Fibroblast of the aortic adventitia (primary cell): ENCODE measurements around the gene NPTN. TPM values are rescaled to one million over a fixed set of nuclear protein-coding genes. Genes with fewer than 3 reads are reported as not detected.

Source experiments
- DNase-seq: peaks from one replicate; pipeline ENCODE4 v3.0.0-alpha.2; 2010; ENCODE audit warnings: low read depth
- H3K4me3 ChIP-seq: 2 replicates; pipeline ENCODE4 v1.5.1; 2011; ENCODE audit warnings: low read depth, mild to moderate bottlenecking, control low read depth, low read length, moderate library complexity
- total RNA-seq: library from RNA; depleted of rRNA; stranded (reverse); fragments of >200 nt; gene quantifications from 2 replicates; pipeline ENCODE4 v1.2.3, GENCODE V29; 2012; ENCODE audit warnings: low replicate concordance
- TF ChIP-seq, protein P1 (sequence below): IDR thresholded peaks from 2 replicates; pipeline ENCODE4 v1.5.1; 2011; ENCODE audit warnings: mild to moderate bottlenecking, low read length, control low read depth, inconsistent platforms; ENCODE audit not compliant: insufficient read depth

Gene NPTN
- total RNA-seq, 1 donor, result 72.6 TPM

DNA sequence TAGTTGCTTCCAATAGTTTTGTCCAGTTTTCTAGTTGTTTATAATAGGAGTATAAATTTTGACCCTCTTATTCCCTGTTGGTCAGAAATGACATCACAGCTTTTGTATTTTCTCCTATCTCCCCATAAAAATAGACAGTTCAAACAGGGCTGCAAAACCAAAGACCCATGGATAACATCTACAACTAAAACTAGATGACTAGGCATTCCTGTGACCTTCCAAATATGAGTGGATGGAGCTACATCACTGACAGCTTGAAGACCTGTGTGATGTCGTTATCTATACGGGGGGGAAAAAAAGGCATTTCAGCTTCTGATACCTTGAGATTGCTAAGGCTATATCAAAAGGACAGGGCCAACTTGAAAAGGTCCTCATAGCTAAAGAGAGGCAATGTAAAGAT lies 105.6 kb downstream of the NPTN start:
- H3K4me3 ChIP-seq, result no peak overlapping the region
- TF ChIP-seq, protein P1, sequence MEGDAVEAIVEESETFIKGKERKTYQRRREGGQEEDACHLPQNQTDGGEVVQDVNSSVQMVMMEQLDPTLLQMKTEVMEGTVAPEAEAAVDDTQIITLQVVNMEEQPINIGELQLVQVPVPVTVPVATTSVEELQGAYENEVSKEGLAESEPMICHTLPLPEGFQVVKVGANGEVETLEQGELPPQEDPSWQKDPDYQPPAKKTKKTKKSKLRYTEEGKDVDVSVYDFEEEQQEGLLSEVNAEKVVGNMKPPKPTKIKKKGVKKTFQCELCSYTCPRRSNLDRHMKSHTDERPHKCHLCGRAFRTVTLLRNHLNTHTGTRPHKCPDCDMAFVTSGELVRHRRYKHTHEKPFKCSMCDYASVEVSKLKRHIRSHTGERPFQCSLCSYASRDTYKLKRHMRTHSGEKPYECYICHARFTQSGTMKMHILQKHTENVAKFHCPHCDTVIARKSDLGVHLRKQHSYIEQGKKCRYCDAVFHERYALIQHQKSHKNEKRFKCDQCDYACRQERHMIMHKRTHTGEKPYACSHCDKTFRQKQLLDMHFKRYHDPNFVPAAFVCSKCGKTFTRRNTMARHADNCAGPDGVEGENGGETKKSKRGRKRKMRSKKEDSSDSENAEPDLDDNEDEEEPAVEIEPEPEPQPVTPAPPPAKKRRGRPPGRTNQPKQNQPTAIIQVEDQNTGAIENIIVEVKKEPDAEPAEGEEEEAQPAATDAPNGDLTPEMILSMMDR, result no peak
- DNase-seq, result no peak

DNA sequence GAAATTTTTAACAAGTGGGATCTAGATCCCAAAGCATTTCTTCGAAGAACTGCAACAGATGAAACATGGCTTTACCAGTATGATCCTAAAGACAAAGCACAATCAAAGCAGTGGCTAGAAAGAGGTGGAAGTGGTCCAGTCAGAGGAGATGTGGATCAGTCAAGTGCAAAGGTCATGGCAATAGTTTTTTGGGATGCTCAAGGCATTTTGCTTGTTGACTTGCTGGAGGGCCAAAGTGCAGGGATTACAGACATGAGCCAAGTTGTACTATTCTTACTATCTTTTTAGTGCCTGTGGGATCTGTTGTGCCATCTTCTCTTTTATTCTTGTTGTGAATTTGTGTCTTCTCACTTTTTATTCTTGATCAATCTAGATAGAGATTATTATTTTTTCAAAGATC lies 108.3 kb downstream of the NPTN start:
- H3K4me3 ChIP-seq, result no peak overlapping the region
- no peak for DNase-seq
- TF ChIP-seq, protein P1, result no peak

DNA sequence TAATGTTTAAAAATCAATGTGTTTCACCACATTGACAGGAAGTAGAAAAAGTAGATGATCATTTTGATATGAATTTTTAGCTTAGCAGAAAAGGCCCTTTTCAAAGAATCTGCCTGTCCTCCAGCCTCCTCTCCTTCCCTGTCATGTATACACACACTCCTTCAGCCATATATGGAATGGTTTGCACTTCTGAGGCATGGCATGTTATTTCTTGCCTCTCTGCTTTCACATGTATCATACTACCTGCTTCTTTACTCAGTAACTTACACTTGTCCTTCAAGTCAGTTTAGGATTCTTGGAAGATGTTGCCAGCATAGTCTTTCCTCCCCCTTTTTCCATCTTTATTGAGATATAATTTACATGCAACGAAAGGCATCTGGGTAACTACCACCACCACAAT lies 111.2 kb downstream of the NPTN start:
- TF ChIP-seq, protein P1, result no peak
- DNase-seq, result no peak

DNA sequence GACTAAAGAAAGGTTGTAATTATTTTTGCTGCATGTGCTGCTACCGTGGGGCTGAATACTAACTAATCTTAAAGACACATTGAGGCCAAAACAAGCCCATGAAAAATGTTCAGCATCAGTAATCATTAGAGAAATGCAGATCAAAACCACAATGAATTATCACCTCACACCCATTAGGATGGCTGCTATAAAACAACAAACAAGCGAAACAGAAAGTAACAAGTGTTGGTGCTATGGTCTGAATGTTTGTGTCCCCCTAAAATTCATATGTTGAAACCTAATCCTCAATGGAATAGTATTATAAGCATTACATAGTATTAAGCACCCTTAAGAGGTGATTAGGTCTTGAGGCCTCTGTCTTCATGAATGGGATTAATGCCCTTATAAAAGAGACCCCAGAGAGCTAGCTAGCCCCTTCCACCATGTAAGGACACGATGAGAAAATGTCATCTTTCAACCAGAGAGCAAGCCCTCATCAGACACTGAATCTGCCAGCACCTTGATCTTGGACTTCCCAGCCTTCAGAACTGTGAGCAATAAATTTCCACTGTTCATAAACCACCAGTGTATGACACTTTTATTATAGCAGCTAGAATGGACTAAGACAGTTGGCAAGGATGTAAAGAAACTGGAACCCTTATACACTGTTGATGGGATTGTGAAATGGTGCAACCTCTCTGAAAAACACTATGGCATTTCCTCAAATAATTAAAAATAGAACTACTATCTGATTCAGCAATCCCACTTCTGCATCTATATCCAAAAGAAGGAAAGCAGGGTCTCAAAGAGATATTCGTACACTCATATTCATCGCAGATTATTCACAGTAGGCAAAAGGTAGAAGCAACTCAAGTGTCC lies 114.1 kb downstream of the NPTN start:
- no peak overlapping the region for H3K4me3 ChIP-seq
- DNase-seq, result no peak
- TF ChIP-seq, protein P1, result no peak

More for the DNA sequence above, 111.2 kb downstream of the NPTN start:
- H3K4me3 ChIP-seq, result no peak overlapping the region

DNA sequence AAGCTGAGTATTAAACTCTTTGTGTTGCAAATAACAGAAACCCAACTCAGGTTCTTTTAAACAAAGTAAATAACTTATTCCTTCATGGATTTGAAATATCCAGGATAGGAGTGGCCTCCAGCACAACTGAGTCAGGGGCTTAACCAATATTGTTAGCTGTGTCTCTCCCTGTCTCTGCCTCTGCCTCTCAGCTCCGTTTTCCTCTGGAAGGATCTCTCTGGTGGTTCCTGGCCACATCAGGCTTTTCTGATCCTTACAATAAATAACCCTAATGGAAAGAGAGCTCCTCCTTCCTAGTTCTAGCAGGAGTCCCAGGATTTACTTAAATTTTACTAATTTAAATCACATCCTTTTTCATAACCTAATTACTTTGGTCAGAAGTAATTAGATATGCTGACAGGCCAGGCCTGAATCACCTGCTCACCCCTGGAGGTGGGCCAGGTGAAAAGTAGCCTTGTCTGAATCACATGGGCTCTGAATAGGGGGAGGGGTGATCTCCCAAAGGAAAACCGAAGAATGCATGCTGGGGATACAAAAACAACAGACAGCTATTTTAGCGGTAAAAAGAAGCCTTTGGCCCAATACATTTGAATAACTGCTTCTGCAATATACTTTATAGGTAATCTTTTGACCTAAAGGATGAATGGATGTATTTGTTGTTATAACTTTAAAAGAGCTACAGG lies 114.9 kb downstream of the NPTN start:
- DNase-seq, result no peak
- no peak overlapping the region for H3K4me3 ChIP-seq
- TF ChIP-seq, protein P1, result no peak

DNA sequence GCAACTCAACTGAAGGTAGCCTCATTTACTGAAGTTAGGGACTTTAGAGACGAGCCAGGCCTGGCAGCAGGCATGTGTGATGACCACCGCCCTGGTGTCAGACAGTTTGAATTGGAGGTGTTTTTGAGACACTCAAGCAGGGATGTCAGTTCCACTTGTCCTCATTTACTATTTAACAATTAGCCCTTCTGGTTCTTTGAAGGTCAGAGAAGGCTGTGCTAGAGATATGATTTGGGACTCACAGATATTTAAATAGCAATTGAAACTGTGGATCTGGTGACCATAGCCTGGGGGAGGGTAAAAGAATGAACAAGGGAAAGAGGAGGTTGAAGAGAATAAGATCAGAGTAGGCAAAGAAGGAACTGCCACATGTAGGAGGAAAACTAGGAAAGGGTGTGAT lies 115.6 kb downstream of the NPTN start:
- no peak overlapping the region for H3K4me3 ChIP-seq
- no peak for DNase-seq
- TF ChIP-seq, protein P1, result no peak
